T-helper 1 cell (primary cell): ENCODE results near the gene NUDT22.

Experiments
- DNase-seq, 5 donors: peaks; one replicate each; pipeline ENCODE4 v3.0.0-alpha.2; 2012 to 2020

NUDT22 gene

DNA sequence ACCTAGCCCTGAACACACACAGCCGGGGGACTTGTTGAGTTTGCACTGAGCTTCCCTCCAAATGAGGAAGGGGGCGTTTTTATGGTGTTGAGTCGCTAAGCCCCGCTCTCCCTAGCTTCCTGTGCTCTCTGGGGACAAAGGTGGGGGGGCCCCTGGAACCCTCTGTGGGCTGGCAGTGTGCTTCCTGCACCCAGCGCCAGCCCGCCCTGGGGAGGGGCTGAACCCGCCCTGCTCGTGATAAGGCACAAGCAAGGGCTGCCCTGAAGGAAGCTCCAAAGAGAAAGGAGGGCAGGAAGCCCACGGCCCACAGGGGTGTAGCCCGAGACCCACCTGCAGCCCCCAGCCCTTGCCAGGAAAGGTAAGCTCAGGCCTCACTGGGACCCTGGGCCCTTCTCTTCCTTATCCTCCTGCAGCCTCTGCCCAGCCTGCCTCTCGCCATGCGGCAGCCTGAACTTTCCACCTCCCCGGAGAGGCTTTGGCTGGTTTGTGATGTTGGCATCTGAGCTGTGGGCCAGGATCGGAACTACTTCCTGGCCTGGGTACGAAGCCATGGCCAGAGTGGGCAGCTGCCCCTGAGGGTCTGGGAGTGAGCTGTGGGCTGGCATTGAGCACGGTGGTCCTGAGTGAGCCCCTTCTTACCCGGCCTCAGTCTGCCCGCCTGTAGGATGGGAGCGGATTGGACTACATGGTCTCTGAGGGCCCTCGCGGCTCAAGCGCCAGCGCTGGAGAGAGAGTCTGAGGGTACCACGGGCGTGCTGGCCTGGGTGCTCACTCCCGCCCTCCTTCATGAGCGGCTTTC is 19.4 kb upstream of the NUDT22 start, which contains the start of gene FERMT3:
FERMT3 (plus strand) TSS at position 265 of the 799 bp plus-strand sequence. CDS start 644 bp downstream, outside the sequence.
- DNase-seq: peak; percentile 38 to 84 (median 57)

DNA sequence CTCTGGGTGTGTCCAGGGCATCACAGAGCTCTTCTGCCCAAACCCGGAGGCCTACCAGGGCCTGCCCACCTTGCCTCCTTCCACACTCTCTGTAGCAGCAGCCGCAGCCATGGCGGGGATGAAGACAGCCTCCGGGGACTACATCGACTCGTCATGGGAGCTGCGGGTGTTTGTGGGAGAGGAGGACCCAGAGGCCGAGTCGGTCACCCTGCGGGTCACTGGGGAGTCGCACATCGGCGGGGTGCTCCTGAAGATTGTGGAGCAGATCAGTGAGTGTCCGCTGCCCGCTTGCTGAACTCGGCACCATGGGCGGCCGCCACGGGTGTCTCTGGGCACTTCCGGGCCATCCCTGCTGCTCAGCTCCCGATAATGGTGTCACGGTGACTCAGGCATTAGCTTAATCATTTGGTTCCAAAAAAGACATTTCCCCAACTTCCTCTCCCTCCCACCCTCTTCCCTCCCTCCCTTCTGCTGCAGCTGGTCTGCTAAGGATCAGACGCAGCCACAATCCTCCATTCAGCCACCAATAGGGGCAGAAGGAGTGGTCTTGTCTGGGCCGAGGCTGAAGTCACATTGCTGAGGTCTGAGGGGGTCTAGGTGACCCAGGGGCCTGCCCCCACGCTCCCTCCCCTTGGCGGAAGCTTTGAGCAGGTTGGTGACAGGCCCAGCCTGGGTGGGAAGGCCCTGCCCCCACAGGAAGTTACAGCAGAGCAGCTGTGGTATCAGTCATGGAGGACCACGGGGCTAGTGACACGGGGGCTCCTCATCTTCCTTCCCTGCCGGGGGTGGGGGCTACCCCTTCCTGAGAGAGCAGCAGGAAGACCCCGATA is 18.6 kb upstream of the NUDT22 start:
- peak; percentile 39 to 89 (median 51) for DNase-seq

DNA sequence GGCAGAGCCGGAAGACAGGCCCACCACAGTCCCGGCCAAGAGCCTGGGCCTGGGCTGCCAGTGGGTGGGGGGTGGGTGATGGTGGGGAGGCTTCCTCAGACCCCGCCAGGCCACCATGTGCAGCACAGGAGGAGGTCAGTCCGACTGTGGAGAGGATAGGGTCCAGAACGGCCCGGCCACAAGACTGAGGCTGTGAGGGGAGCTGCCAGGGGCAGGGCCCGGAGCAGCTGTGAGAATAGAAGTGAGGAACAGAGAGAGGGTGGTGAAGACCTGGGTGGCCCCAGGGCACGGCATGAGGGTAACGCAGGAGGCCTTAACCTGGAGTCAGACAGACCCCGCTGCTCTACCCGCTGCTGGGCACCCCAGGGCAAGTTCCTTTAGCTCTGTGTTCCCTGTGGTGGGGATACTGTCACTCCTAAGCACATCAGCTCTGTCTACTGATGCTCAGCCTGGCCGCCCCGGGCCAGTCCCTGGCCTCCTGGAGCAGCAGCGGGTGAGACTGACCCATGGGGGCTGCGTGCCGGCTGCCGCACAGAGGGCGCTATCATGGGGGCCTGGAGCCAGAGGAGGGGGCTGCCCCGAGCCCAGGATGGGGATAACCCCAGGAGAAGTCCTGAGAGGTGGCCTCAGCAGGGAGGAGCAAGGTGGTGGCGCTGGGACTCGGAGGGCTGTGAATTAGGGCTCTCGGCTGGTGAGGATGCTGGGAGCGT is 17.8 kb upstream of the NUDT22 start:
- no peak for DNase-seq

DNA sequence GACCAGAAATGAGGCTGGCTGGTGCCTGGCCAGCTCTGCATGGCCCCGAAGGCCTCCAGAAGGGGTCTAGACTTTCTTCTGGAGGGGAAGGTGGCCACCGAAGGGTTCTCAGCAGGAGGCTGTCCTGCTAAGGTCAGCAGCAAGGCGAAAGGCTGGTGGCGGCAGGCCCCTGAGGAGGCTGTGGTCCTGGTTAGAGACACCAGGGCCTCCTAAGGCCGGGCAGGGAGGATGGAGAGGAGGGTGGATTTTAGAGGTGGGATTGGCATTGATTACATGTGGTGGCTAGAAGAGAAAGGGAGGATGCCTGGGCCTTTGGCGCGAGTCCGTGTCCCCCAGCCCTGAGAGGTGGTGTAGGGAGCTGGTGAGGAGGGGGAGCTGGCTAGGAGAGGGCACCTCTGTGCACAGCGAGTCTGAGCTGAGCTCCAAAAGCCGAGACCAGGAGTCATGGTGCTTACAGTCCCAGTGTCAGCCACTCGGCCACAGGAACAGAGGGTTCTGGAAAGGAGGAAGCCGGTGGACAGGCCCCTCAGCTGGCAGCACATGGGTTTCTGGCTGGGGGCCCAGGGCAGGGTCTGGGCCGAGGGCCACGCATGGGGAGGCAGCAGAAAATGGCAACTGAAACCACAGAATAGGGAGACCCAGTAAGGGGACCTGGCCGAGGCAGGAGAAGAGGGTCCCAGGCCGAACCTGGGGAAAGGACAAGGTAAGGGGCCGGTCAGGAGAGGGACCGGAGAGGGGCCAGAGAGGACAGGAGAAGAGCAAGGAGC is 17.1 kb upstream of the NUDT22 start:
- no peak for DNase-seq

DNA sequence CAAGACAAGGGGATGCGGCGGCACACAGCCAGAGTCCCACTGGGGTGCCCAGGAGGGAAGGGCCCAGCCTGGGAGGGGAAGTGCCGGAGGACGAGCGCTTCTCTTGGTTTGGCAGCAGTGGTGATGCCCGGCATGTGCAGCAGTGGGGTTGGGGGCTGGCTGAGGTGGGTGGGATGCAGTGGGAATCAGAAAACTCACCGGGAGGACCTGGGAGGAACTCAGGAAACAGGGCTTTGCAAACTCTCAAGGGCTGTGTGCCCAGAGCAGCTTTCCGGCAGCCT is 16.6 kb upstream of the NUDT22 start:
- no peak for DNase-seq

DNA sequence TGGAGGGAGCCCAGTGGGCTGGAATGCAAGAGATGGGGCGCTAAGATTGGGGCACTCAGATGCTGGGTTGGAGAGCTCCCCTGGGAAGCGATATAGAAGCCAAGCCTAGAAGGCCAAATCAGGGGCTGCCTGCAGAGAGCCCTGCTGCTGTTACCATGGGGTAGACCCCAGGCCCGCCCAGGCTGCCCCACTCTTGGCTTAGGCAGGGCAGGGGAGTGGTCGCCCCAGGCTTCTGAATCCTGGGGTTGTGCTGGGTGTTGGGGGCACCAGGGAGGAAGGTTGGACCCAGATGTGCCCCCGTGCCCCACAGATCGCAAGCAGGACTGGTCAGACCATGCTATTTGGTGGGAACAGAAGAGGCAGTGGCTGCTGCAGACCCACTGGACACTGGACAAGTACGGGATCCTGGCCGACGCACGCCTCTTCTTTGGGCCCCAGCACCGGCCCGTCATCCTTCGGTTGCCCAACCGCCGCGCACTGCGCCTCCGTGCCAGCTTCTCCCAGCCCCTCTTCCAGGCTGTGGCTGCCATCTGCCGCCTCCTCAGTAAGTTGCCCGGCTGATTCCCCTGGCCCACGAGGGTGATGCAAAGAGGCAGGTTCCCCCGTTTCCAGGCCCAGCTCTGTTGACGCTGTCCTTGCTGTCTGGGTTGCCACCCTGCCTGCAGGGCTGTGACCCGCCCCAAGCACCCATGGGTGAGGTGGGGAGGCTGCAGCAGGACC is 15.6 kb upstream of the NUDT22 start:
- no peak for DNase-seq

DNA sequence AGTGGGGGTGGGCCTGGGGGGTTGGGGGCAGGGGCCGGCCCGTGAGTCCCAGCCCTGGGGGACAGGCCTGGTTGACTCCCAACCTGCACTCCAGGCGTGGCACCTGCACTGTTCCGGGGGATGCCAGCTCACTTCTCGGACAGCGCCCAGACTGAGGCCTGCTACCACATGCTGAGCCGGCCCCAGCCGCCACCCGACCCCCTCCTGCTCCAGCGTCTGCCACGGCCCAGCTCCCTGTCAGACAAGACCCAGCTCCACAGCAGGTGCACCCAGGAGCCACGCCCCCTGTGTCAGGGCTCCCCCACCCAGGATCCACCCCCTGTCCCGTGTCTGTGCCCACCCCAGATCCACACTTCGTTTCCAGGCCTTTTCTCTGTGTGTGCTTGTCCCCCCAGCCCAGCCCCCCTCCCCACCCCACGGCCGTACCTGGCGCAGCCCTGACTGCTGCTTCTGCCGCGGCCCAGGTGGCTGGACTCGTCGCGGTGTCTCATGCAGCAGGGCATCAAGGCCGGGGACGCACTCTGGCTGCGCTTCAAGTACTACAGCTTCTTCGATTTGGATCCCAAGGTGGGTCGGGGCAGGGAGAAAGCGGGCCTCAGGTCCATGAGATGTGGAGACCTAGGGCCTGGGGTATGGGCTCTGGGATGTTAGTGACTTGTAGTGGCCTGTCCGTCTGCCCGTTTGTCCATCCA is 14.7 kb upstream of the NUDT22 start:
- no peak for DNase-seq

DNA sequence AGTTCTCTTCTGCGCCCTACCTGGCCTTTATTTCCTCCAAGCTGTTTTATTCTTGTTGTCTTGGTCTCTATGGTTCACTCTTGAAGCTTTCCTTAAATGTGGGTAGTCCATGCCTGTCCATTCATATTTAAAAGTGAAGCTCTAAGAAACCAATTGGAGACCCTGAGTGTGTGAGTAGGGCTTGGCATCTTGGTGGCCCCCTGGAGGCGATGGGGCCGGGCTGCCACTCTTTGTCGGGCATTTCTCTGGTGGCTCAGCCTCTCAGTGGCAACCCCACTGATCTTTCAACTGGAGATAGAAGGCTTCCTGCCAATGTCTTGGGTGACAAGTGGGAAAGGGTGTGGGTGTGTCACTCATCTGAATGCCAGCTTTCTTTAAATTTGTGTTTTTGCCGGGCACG is 9.2 kb upstream of the NUDT22 start:
- DNase-seq: no peak

DNA sequence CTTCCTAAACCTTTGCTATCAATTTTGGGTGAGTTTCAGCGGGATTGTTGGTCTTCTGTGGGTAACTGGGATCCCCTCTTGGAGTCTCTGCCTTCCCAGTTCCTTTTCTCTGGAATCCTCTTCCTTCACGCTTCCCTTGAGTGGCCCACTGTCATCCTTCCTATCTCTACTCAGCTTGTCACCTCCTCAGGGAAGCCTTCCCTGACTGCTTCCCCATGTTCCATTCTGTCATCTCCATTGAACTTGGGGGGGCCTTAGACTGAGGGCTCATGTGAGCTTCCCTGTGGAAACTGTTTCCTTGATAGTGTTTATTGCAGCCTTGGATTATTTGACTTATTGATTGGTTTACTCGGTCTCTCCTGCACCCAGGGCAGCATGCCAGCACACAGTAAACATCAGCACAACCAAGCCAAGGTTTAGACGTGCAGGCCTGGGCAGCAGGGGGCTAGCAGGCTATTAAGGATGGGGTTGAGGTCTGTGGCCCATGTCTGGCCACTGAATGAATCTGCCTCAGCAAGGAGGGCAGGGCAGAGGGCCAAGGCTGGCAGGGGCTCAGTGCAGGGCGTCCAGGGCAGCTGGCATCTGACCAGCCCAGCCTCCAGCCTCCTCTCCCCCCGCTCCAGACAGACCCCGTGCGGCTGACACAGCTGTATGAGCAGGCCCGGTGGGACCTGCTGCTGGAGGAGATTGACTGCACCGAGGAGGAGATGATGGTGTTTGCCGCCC is 7.3 kb upstream of the NUDT22 start:
- DNase-seq: no peak

DNA sequence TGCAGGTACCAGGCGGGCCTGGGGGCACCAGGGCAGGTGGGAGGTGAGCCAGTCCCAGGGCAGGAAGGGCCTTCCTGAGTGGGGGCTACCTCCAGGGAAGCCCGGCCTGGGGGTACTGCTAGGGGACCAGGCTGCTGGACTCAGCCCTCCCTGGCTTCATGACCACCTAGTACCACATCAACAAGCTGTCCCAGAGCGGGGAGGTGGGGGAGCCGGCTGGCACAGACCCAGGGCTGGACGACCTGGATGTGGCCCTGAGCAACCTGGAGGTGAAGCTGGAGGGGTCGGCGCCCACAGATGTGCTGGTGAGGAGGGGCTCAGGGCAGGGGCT is 6.8 kb upstream of the NUDT22 start:
- no peak for DNase-seq

DNA sequence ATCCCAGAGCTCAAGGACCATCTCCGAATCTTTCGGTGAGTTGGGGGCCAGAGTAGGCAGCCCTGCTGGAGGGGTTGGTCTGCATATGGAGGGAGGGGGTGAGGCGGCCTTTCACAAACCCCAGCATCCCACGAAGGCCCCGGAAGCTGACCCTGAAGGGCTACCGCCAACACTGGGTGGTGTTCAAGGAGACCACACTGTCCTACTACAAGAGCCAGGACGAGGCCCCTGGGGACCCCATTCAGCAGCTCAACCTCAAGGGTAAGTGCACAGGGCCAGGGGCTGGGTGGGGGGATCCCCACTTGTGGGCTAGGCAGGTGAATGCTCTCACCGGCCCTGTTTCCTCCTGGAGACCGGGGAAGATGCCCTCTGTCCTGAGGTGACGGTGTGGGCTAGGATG is 6.3 kb upstream of the NUDT22 start:
- no peak for DNase-seq

DNA sequence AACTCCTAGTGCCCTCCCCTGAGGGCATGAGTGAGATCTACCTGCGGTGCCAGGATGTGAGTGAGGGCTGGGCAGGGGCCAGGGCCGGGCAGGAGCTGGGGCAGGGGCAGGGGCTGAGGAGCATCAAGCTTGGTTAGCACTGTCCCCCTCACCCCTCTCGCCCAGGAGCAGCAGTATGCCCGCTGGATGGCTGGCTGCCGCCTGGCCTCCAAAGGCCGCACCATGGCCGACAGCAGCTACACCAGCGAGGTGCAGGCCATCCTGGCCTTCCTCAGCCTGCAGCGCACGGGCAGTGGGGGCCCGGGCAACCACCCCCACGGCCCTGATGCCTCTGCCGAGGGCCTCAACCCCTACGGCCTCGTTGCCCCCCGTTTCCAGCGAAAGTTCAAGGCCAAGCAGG is 5.8 kb upstream of the NUDT22 start:
- no peak for DNase-seq

DNA sequence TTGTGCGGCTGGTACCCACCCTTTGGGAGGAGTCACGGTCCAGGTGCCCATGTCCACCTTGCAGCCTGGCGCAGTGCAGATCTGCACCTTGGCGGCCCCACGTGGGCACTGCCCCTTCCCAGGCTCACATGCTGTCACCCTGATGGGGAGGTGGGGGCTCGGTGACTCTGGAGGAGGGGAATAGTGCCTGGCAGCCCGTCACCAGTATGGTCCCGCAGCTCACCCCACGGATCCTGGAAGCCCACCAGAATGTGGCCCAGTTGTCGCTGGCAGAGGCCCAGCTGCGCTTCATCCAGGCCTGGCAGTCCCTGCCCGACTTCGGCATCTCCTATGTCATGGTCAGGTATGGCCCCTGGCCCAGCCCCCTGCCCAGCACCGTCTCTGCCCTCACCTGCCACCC is 5.3 kb upstream of the NUDT22 start:
- DNase-seq: no peak

DNA sequence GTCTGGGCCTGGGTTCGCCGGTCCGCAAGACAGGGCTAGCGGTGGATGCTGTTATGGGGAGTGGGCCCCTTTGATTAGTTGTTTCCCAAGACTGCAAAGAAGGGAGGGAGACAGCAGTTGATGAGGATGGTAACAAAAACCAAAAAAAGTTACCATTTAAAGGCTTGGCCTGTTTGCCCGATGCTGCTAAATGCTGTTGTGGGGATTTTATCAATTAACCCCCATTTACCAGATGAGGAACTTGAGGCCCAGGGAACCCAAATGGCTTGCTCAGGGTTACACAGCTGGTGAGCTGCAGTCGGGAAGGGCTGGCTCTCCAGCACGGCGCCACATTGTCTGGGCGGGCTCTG is 3.4 kb upstream of the NUDT22 start:
- no peak for DNase-seq

DNA sequence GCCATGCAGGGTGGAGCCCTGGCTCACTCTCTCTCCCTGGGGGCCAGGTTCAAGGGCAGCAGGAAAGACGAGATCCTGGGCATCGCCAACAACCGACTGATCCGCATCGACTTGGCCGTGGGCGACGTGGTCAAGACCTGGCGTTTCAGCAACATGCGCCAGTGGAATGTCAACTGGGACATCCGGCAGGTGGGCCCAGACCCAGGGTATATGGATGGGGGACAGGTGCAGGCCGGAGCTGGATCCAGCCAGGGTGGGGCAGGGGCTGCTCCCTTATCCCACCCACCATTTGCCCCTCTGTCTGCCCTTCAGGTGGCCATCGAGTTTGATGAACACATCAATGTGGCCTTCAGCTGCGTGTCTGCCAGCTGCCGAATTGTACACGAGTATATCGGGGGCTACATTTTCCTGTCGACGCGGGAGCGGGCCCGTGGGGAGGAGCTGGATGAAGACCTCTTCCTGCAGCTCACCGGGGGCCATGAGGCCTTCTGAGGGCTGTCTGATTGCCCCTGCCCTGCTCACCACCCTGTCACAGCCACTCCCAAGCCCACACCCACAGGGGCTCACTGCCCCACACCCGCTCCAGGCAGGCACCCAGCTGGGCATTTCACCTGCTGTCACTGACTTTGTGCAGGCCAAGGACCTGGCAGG is 2.9 kb upstream of the NUDT22 start:
- no peak for DNase-seq

DNA sequence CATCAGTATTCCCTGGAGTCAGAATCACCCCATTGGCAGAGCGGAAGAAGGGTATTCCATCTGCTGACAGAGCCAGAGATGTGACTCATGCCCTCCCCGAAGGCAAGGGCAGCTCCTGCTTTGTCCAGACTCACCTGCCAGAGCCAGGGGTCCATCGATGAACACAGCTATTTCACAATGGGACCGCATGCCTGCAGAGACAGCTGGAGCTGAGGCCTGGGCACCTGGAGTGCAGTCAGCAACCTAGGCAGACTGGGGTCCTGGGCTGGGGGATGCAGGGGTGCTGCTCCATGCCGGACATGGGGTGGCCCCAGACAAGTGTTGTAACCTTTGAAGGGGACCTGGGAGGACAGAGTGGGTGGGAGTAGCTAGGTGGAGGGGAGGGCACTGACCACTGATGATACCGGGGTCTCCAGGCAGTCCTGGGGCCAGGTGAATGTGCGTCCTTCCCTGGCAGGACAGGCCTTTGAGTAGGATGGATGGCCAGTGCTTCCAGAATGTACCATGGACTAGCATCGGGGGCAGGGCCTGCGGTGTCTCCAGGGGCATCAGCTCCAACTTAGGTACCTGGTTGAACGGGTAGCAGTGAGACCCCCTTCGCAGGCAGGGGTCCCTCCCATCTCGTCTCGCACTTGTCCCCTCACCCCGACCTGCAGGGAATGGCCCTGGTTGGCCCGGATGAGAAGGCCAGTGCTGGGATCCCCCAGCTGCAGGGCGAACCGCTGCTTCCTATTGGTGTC is 1.8 kb upstream of the NUDT22 start:
- no peak for DNase-seq

DNA sequence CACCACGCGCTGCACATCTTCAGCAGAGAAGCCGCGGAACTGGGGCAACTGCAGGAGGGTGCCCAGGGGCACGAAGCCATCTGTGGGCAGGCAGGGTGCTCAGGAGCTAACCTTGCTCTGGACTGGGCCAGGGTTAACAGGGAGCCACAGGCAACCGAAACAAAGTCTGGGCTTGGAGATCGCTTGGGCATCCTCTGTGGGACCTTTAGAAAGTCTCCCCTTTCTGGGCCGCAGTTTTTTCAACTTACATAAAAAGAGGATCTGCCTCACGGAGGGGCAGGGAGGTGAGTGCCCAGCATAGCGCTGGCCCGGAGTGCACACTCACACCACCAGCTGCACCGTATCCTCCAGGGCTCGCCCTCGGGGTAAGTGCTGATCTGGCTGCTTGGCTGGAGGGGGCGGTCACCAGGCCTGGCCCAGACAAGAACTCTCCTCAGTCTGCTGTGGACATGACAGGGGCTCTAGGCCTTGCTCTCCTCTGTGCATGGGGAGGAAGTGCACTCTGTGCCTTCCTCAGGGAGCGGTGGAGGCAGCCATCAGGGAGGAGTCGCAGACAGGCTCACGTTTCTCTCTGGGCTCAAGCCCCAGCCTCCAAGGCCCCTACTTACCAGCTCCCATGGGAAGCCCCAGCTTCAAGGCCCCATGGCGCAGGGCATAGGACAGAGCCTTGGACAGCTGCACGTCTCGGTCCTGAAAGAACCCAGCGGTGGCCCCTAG is 1.0 kb upstream of the NUDT22 start:
- DNase-seq: no peak

DNA sequence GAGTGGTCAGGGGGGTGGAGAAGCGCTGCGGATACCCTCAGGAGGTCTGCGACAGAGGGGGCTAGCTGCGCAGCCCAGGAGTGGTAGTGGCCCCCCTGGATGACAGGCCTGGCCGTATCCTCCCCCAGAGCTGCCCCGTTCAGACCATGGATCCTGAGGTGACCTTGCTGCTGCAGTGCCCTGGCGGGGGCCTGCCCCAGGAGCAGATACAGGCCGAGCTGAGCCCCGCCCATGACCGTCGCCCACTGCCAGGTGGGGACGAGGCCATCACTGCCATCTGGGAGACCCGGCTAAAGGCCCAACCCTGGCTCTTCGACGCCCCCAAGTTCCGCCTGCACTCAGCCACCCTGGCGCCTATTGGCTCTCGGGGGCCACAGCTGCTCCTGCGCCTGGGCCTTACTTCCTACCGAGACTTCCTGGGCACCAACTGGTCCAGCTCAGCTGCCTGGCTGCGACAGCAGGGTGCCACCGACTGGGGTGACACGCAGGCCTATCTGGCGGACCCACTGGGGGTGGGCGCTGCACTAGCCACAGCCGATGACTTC is 505 bp downstream of the NUDT22 start:
- peak in 2 of 5 donors; percentile 56 to 78 for DNase-seq
